Stimulated activated CD4-positive, alpha-beta T cell treated with anti-CD3 and anti-CD28 coated beads, TNF-alpha, amount 100 ng/mL, for 48 hours (primary cell): Measurements from ENCODE around the gene KCNQ1.

ENCODE experiments used
- DNase-seq, 3 donors: peaks; one replicate each; pipeline ENCODE4 v3.0.0-alpha.2; 2020; ENCODE audit warnings: low read depth in 3 of 3

The KCNQ1 gene

DNA sequence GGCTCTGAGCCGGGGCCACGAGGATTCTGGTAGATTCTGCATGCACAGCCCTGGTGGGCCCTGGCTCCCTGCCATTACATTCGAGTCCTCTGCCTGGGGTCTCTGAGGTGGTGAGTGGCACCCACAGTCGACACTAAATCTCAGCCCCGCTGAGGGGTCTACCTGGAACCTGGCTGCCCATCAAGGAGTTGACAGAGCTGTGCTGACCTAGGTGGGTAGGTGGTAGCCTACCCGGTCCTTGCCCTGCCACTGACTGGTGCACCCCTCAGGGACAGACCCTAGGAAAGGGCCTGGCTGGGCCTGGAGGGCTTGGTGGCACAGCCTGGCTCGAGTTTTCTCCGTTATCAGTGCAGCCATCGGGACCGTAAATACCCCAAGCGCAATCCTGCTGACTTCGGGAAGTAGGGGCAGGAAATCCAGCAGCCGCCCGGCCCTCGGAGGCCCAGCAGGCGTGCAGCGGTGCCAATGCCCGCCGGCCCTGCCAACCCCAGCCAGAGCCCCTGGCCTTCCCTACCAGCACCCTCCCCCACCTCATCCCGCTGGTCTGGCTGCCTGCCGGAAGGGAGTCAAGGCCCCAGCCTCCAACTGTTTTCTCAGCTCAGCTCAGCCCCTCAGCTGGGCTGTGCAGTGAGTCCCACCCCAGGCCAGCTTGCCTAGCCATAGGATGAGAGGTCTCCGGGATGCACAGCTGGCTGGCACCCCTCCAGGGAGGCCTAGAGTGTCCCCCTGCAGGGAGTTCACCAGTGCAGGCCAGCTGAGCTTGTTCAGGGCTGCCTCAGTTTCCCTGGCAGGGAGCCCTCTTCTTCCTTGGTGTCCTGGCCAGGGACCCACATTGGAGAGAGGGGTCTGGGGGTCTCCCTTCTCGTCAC is 335.4 kb downstream of the KCNQ1 start:
- DNase-seq: no peak

DNA sequence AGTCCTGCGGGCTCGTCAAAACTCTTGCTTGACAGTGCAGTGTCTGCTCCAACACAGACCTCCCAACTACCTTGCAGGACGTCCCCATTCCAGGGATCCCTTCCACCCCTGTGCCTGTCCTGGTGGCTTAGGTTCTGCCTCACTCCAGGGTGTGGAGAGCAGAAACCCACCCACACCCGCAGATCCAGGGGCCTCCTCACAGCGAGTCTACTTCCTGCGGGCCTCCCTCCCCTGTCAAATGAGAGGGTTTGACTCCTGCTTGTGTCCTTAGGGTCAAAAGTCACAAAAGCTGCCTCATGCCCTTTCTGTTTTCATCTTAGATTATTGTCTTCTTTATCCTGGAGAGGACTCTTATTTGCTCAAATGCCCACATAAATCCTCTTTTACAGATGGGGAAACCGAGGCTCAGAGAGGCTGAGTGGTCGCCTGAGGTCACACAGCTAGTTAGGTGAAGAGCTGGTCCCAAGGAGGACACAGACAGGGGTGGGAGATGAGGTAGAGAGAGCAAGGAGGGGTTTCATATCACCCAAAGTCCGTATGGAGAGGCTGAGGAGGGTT is 336.1 kb downstream of the KCNQ1 start:
- DNase-seq: no peak

DNA sequence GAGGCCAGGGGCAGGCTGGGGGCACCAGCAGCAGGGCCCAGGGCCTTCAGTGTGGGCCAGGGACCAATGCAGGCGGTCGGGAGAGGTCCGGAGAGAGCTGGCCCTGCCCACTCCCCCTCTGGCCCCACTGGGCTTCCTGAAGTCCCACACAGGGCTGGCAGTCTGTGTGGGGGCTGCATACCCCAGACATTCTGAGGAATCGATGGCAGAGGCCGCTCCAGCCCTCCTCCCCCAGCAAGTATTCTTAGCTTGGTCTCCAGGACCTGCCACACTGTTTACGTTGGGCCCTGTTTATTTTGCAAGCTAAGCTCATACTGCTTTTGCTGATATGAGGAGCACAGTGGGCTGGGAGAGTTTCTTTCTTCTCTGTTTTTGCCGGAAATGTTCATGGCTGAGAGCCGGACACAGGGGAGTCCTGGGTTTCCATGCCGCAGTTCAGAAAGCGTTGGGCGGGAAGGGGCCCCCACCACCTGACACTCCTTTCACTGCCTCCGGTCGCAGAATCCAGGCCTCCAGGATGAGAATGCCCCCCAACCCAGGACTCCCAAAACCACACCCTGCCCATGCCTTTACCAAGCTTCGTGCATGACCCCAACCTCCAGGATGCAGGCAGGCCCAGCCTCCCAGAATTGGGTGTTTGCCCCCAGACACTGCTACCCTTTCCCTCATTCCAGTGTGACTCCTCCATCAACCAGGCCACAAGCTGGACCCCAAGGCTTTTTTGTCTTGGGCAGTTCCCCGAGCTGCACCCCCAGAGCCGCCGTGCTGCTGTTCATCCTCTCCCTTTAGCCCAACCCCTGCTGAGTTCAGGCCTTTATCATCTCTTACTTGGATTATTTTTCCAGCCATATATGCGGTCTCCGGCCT is 336.8 kb downstream of the KCNQ1 start:
- no peak for DNase-seq

DNA sequence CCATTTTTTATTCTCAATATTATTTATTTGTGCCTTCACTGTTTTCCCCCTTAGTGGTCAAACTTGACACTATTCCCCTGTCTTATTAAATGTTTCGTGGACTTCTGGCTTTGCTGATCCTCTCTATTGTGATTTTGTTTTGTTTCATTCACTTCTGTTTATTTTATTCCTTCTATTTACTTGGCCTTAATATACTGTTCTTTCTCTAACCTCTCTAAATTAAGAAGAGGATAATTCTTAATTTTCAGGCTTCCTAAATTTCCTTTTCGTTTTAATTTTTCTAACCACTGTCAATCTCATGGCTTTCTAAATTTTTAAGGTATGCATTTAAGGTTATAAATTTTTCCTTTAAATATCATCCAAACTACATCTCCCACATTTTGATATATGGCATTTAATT is 338.0 kb downstream of the KCNQ1 start:
- DNase-seq: no peak

DNA sequence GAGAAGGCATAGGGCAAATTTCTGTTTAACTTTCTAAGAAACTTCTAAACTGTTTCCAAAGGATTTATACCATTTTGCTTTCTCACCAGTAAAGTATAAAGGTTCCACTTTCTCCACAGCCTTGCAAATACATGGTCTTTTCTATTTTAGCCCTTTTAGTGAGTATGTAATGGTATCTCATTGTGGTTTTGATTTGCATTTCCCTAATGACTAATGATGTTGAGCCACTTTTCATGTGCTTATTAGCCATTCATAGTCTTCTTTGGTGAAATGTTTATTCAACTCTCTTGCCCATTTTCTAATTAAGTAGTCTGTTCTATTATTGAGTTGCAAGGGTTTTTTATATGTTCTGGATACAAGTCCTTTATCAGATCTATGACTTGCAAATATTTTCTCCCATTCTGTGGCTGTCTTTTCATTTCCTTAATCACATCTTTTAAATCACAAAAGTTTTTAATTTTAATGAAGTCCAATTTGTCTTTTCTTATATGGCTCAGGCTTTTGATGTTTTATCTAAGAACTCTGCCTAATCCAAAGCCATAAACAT is 338.8 kb downstream of the KCNQ1 start:
- DNase-seq: no peak

DNA sequence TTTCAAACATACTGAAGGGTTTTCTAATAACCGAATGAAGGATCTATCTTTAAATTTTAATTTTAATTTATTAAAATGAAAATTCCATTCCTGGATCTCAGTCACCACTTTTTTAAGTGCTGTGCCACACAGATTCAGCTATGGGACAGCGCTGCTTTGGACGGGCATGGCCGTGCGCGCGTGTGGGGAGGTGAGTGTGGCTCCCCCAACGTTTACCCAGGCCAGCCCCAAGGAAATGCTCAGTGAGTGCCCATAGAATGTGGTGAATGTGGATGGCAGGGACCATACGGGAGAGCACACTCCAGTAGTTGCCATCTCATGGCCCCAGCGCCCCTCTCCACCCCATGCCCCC is 343.0 kb downstream of the KCNQ1 start:
- DNase-seq: no peak

DNA sequence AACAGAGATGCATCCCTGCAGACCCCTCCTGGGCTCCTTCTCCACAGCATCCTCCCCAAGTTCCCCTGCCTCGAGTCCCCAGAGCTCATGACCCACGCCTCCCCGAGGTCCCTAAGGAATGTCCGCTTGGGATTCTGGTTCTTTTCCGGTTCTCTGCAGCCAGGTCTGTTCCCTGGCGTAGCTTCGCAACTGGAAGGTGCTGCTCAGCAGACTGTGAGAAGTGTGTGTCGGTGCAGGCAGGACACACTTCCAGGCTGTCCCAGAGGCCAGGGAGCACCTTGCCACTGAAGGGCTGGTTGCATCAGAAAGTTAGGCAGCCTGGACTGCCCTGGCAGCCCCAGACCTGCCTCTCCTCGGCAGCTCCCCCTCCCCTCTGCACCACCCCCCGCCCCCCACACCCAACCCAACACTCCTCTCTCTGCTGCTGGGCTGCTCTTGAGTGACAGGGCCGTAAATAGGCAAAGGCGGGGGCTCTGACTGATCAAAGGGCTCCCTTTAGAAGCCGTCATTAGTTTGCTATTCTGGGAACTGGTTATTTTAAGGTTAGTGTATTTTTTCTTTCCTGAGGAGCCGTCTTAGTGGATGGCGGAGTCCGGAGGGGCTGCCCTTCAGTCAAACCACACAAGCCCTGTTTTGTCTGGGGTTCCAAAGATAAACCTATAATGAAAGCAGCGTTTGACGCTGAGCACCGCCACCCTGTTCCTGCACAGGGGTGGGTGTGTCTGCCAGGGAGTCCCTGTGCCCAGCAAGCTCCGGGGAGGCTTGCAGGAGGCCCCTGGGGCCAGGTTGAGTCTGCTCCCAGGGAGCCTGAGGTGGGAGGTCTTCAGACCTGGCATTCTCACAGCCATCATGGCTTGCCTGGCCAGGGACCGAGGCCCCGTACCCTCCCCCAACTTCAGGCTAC is 343.6 kb downstream of the KCNQ1 start:
- DNase-seq: no peak

DNA sequence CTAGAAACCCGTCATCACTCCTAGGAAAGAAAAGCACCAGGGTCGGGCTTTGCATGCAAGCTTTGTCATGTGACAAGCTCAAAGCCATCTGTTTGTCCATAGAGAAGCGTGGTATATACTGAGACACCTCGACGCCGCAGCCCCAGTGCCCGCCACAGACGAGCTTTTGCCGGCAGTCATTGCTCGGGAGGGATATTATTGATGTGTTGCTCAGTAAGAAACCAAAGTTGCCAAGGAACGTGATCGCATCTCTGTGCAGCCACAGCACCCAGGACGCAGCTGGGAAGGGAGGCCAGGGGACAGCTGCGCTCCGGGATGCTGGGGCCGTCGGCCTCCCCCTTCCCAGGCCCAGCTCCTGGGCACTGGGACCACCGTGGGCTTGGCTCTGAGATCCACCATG is 344.5 kb downstream of the KCNQ1 start:
- no peak for DNase-seq

DNA sequence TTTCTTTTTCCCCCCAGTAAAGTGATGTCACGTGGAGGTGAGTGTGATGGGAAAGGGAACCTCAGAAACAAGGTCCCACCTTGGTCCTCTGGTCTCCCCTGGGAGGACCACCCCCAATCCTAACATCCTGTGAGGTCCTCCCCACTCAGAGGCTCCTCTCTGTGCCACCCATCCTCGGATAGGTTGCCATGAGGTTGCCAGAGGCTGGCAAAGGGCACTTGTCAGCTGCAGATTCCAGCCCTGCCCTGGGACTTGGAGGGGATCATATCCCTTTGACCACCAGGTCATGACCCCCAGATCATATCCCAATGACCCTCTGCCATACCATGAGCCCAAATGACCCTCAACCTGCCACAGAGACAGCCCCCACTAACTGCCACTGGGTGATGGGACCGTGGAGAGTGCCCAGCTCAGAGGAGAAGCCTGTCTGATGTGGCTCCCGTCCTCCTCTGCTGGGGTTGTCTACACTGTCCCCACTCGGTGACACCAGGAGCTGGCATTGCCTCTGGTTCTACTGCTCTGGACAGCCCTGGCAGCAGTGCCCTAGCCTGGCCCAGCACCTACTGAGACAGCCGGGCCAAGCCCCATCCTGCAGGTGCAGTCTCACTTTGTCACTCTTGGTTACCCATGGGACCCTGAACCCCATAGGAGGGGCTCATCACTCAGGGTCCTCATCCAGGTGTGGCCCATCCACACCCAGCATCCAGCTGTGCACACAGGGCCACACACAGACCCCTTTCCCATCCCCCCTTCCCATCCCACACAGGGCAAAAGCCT is 345.2 kb downstream of the KCNQ1 start:
- DNase-seq: no peak

DNA sequence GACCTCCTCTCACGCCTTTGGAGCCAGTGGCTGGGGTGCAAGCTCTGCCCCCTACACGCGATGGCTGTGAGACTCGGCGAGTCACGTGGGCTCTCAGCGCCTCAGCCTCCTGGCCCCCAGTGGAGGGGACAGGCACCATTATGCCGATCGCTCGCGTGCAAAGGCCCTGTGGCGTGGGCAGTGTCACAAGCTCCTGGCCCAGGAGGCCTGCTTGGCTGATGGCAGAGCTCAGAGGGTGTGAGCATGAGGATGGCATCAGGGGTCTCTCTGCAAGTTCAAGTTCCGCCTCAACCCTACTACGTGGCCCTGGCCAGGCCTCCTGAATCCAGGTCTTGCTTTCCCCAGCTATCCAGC is 345.7 kb downstream of the KCNQ1 start:
- DNase-seq: no peak

DNA sequence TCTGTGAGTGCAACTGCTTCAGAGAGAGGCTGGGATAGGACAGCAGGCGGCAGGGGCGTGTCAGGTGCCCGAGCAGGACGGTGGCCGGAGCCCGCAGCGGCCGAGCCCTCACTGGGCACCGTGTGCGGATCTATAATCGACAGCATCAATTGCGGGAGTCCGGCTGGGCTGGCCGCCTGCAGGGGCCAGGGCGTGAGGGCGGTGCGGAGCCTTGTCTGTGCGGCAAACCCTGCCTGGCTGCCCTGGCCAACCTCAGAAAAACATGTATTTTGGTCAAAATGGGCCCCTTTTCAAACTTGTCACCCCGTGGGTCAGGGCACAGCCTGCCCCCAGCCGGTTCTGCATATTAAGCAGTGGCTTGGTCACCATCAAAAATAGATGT is 346.3 kb downstream of the KCNQ1 start:
- DNase-seq: no peak

DNA sequence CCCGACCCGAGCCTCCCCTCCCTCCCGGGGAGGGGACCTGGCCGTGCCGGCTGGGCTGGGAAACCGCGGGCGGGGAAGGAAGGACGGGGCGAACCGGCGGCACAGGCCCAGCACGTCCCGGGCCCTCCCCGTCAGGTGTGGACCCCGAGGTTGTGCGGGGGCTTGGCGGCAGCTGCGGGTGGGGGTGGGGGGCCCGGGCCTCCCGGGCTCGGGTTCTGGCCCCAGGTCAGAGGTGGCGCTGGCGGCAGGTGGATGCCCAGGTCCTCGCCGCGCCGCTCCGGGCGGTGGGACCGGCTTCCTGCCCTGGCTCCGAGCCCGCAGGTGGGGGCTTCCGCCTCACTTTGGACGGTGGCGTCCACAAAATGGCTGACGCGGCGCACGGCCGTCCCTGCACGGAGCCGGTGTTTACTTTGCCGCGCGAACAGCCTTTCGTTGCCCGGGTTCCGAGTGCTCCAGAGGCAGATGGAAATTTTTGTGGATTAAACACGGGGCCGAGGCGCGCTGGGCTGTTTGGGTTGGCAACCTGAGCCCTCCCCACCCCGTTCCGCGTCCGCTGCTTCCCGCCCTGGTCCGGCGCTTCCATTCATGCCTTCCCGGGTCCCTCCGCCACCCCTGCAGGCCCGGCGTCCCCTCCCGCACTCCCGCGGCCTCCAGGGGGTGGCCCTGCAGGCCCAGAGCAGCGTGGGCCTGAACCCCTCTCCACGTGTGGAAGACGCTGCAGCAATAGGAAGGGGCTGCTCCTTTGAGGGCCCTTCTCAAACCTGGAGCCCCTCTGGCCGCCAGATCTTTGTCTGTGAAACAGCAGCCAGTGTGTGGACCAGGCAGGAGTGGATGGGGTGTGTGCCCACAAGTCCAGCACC is 346.9 kb downstream of the KCNQ1 start:
- no peak for DNase-seq

DNA sequence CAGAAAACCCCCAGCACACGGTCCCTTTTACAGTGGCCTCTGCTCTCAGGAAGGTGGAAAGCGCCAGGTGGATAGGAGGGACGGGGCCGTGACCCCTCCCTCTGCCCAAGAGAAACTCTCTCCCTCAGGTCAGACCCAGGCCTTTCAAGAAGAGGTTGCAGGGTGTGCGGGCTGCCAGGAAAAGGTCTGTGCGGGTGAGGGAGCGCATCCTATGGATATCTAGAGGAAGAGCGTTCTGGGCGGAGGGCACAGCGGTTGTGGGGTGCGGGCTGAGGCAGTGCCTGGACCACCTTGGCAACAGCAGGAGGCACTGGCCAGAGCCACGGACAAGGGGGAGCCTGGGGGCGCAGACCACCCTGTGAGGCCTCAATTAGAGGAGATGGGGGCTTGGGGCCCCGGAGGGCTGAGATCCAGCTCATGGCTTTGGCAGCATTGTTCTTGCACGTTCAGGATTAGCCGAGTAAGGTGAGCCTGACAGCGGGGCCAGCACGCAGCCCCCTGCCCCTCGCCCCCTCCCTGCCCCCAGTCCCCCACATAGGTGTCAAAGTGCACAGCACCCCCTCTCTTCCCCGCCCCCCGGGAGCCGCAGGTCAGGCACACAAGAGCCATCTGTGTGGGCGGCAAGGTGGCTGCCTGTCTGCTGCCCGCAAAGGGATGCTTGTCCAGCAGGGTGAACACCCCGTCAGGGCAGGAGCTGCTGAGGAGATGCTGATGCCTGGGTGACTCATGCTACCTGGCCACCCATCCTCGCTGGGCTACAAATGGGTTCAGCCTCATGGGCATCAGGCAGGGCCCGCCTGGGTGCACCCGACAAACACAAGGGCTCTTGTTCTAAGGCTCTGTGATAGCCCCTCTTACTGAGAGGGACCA is 347.8 kb downstream of the KCNQ1 start:
- no peak for DNase-seq

DNA sequence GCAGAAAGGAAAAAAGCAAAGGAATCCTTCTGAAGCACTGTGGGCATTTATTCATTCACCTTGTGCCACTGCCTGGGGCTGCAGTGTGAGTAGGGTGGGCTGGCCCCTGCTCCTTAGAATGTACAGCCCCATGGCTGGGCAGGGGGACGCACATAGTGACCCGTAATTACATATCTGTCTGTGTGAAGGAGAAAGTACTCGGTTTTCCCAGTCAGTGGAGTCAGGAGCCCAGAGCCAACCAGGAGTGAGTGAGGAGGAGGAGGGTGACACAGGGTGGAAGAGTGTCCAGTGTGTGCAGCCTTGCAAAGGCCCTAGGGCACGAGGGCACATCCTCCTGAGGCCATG is 348.9 kb downstream of the KCNQ1 start:
- DNase-seq: no peak

DNA sequence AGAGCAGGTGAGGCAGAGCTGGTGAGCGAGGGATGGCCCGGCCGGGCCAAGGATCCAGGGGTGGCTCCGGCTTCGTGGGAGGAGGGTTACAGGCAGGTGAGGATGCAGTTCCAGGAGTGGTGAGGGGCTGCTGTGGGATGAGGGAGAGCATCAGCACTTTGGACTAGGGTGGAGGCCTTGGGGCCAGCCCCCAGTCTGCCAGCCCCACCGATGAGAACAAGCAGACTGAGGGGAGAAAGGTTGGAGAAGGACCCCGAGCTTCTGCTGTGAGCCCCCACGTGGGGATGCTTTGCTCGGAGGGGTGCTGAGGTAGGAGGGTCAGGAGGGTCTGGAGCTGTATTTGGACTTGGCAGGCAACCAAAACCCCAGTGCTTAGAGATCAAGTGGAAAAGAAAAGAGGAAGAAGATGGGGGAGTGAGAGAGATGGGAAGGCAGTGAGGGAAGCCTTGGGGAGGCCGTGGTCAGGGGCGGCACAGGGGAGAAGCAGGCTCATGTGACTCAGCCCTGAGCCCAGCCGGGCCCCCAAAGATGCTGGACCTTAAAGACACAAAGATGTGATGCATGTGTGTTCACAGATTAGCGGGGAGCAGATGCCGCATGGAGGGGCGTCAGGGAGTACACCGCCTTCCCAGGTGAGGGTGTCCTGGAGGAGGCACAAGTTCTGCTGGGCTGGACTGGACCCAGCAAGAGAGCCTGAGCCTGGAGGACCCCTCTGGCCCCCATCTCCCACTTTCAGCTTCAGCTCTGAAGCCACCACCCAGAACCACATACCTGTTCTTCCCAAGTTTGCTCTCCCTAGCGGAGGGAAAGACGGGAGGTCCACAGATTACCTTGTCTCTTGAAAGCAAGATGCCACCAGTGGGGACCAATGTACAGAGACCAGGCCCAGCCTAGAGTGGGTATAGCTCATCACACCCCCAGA is 349.5 kb downstream of the KCNQ1 start:
- DNase-seq: no peak

DNA sequence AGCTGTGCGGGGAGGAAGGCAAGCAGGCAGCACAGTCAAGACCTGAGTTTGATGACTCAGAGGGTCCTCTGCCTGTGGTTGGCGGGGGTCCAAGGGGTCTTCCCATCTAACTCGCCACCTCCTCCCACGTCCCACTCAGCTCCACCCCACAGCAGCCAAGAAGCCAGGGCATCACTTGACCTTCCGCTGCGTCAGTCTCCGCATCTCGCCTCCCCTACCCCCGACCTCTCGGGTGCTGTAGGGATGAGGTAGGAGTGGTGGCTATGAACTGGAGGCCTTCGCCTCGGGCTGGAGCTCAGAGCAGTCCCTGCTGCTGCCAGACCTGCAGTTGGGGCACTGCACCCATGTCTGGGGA is 350.1 kb downstream of the KCNQ1 start:
- no peak for DNase-seq

DNA sequence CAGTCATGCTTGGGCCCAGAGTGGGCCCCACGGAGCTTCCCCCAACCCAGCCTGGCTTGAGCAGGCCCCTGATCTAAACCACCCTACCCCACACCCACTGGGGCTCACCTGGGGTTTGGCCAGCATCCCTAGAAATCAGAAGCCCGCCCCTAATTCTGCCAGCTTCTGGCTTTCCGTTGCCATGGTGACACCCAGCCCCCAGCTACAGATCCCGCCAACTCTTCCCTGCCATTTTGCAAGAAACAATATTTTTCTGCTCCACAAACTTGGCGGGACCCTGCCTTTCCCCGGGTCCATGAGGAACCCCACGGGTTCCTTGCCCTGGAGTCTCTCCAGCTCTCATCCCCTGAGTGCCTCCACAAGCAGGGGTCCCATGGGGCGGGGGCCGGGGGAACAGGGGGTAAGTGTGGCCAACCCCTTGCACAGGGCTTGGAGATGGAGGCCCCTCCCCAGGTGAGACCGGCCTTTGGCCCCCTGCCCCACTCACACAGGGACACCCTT is 350.7 kb downstream of the KCNQ1 start:
- DNase-seq: no peak

DNA sequence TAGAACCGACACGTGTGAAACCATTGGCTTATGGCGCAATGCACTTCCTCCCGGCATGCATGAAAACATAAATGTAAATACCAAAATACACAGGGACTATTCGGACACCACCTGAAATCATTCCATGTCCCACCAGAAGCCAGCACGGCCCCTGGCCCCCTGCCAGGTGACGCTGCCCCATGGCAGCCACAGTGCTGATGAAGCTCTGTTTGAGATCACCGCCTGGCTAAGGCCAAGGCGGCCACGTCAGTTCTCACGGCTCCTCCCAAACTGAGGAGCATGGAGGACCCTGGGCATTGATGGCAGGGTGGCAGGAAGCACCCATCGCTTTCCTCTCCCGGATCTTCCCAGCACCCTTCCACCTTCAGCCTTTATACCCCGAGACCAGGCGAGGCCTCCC is 351.3 kb downstream of the KCNQ1 start:
- DNase-seq: no peak
